OCI-LY3 (cell line): ENCODE data around the gene TACR1.
"Not testable (repeated sequence)": the region's sequence is repeated elsewhere in the genome, so short reads cannot be mapped to it uniquely, and the experiment has no call there.

ENCODE experiments used
- H2AFZ ChIP-seq: fragments of 200-600, 300-600 bp; shearing (Covaris generic); 2 replicates; pipeline ENCODE4 v1.6.0; 2014; ENCODE audit warnings: antibody characterized with exemption, low read depth, low read length
- H3K27ac ChIP-seq: fragments of 200-600, 300-600 bp; sonication (generic); 2 replicates; pipeline ENCODE4 v1.5.1; 2014; ENCODE audit warnings: mild to moderate bottlenecking, low read length, moderate library complexity, mixed read lengths
- H3K27me3 ChIP-seq: fragments of 200-600, 300-600 bp; sonication (generic); 2 replicates; pipeline ENCODE4 v1.6.1; 2014; ENCODE audit warnings: low read depth, low read length, mixed read lengths
- H3K36me3 ChIP-seq: fragments of 200-600, 300-600 bp; sonication (generic); replicated peaks from 2 replicates; pipeline ENCODE3; 2014; ENCODE audit warnings: low read depth, low read length, mixed read lengths
- H3K4me1 ChIP-seq: fragments of 300-600, 200-600 bp; sonication (generic); 2 replicates; pipeline ENCODE4 v1.6.1; 2014; ENCODE audit warnings: low read length, mixed read lengths
- H3K4me2 ChIP-seq: fragments of 200-600, 300-600 bp; sonication (generic); 2 replicates; pipeline ENCODE4 v1.6.1; 2014; ENCODE audit warnings: low read length, mixed read lengths
- H3K4me3 ChIP-seq: fragments of 300-600, 200-600 bp; sonication (generic); 2 replicates; pipeline ENCODE4 v1.5.1; 2014; ENCODE audit warnings: antibody characterized with exemption, mild to moderate bottlenecking, low read length, moderate library complexity
- H3K79me2 ChIP-seq: fragments of 300-600, 200-600 bp; shearing (Covaris generic); 2 replicates; pipeline ENCODE4 v1.6.1; 2014; ENCODE audit warnings: mild to moderate bottlenecking, low read length, mixed read lengths
- H3K9ac ChIP-seq: fragments of 300-600, 200-600 bp; shearing (Covaris generic); 2 replicates; pipeline ENCODE4 v1.6.0; 2014; ENCODE audit warnings: mild to moderate bottlenecking, low read length, moderate library complexity
- H3K9me3 ChIP-seq: fragments of 200-600, 300-600 bp; shearing (Covaris generic); 2 replicates; pipeline ENCODE4 v1.6.1; 2014; ENCODE audit warnings: low read length, mixed read lengths; ENCODE audit not compliant: insufficient read depth
- H4K20me1 ChIP-seq: fragments of 200-600, 300-600 bp; sonication (generic); 2 replicates; pipeline ENCODE4 v1.6.1; 2016; ENCODE audit warnings: low read length, mixed read lengths; ENCODE audit not compliant: insufficient read depth
- CTCF ChIP-seq: fragments of 200-600, 300-600 bp; sonication (generic); IDR thresholded peaks from 2 replicates; pipeline ENCODE4 v1.5.1; 2014; ENCODE audit warnings: antibody characterized with exemption, low read length, low read depth
- EZH2phosphoT487 ChIP-seq: fragments of 200-600 bp; shearing (Covaris generic); IDR thresholded peaks from 2 replicates; pipeline ENCODE4 v1.6.1; 2018; ENCODE audit warnings: antibody characterized with exemption, mixed run types, low read depth

The TACR1 gene

GRCh38 chr2:75199428-75200011 lies at the start of gene TACR1:
Gene TACR1 (minus strand): TSS chr2:75199520. CDS start chr2:75198934, 586 bp downstream.
- TF ChIP-seq CTCF (no peak), EZH2phosphoT487 (no peak)
- H2AFZ ChIP-seq, result no peak within 1 kb of the TSS
- no peak within 1 kb of the TSS for H3K4me2 ChIP-seq

GRCh38 chr2:75248581-75248980 lies 49.3 kb upstream of the TACR1 start:
- H3K4me1 ChIP-seq, H3K9ac ChIP-seq, H3K4me3 ChIP-seq, H3K9me3 ChIP-seq, H3K27ac ChIP-seq, H4K20me1 ChIP-seq, H3K79me2 ChIP-seq, H2AFZ ChIP-seq, H3K27me3 ChIP-seq, H3K36me3 ChIP-seq, H3K4me2 ChIP-seq: not testable (repeated sequence)

More at GRCh38 chr2:75199428-75200011, at the start of gene TACR1:
- Histone ChIP-seq H3K79me2 (no peaks in the 10 kb centered on the region), H4K20me1 (no peaks in the 10 kb centered on the region), H3K9me3 (no peaks in the 10 kb centered on the region), H3K4me3 (no peak within 1 kb of the TSS), H3K9ac (no peak within 1 kb of the TSS), H3K27me3 (peaks cover 9% of the 10 kb centered on the region; the same call in 1 of the 2 replicates), H3K27ac (no peak within 1 kb of the TSS), H3K4me1 (peaks cover 5% of the 10 kb centered on the region), H3K36me3 (no peaks in the 10 kb centered on the region)

GRCh38 chr2:75246441-75247167 lies 47.3 kb upstream of the TACR1 start:
- Histone ChIP-seq H3K4me2 (no peak overlapping the region), H3K36me3 (no peaks in the 10 kb centered on the region), H3K9me3 (peaks cover 6% of the 10 kb centered on the region; the same call in 1 of the 2 replicates), H3K4me1 (no peaks in the 10 kb centered on the region), H3K27ac (no peak overlapping the region), H4K20me1 (no peaks in the 10 kb centered on the region), H3K27me3 (no peaks in the 10 kb centered on the region), H3K4me3 (no peak overlapping the region), H3K79me2 (no peaks in the 10 kb centered on the region), H2AFZ (no peak overlapping the region), H3K9ac (no peak overlapping the region)
- TF ChIP-seq EZH2phosphoT487 (no peak), CTCF (no peak)

GRCh38 chr2:75243219-75243618 lies 43.9 kb upstream of the TACR1 start:
- Histone ChIP-seq H3K9ac (no peak overlapping the region), H3K36me3 (no peaks in the 10 kb centered on the region), H3K4me3 (no peak overlapping the region), H3K27me3 (peaks cover 10% of the 10 kb centered on the region; the same call in 1 of the 2 replicates), H3K4me1 (peaks cover 4% of the 10 kb centered on the region), H3K9me3 (no peaks in the 10 kb centered on the region), H3K4me2 (no peak overlapping the region), H3K27ac (no peak overlapping the region), H2AFZ (no peak overlapping the region), H3K79me2 (no peaks in the 10 kb centered on the region), H4K20me1 (no peaks in the 10 kb centered on the region)
- no peak for TF ChIP-seq CTCF
- TF ChIP-seq EZH2phosphoT487, result no peak
